SK-MEL-5 (cell line): ENCODE data around the gene ISYNA1. TPM values are rescaled to one million over a fixed set of nuclear protein-coding genes. Genes with fewer than 3 reads are reported as not detected.

Source experiments
- DNase-seq: peaks from one replicate; pipeline ENCODE4 v3.0.0-alpha.2; 2016; ENCODE audit warnings: low read depth, low spot score
- in situ Hi-C: cut with HindIII; loops from 2 replicates; pipeline ENCODE4 v1.10.0; 2016; ENCODE audit warnings: low sequenced_read_pairs, high pct_unique_total_duplicates, low pct_unique_long_range_greater_than_20kb
- total RNA-seq: library from RNA; depleted of rRNA; stranded (reverse); fragments of >200 nt; shearing (Covaris generic); gene quantifications from 2 replicates; pipeline ENCODE4 v1.2.3, GENCODE V29; 2014

ISYNA1 gene
- total RNA-seq, 1 experiment from 2014 or later: 8.3 TPM

DNA sequence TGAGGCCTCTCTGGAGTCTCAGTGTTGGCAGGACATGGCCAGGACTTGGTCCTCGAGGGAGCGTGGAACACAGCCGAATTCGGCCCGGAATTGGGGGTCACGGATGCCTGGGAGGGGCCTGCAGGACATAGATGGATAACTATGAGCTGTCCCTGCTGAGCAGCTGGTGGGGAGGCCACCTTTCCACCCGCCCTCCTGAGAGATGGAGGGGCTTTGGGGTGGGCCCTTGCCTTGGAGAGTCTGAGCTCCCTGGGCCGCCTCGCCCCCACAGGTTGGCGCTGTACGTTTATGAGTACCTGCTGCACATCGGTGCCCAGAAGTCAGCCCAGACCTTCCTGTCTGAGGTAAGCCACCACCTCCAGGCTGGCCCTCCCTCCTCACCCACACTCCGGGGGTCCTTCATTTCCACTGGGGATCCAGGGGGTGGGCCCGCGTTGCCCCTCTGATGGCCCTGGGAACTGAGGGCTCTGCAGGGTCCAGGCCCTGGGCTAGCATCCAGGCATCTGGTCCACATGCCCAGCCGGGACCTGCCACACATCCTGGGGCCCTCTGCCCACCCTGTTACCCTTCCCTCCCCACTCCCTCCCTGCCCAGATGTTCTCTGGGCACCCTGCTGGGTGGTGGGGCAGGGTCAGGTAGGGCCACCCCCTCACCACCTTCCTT is 10.7 kb downstream of the ISYNA1 start:
- in situ Hi-C loops: no loop called here
- DNase-seq: no peak

DNA sequence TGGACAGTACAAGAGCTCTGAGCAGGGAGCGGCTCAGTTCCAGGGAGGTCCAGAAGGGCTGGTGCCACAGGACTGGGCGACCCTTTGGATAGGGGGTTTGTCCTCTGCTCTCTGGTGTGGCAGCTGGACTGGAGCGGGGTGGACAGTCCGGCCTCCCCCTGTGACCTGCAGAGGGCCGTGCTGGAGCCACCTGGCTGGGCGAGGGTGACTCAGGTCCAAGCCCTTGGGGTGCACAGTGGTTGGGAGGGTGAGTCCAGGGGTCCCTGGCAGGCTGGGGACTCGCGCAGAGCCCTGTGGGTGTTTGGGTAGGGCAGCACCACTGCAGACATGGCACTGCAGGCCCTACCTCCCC is 11.5 kb downstream of the ISYNA1 start:
- in situ Hi-C loops: no loop called here

DNA sequence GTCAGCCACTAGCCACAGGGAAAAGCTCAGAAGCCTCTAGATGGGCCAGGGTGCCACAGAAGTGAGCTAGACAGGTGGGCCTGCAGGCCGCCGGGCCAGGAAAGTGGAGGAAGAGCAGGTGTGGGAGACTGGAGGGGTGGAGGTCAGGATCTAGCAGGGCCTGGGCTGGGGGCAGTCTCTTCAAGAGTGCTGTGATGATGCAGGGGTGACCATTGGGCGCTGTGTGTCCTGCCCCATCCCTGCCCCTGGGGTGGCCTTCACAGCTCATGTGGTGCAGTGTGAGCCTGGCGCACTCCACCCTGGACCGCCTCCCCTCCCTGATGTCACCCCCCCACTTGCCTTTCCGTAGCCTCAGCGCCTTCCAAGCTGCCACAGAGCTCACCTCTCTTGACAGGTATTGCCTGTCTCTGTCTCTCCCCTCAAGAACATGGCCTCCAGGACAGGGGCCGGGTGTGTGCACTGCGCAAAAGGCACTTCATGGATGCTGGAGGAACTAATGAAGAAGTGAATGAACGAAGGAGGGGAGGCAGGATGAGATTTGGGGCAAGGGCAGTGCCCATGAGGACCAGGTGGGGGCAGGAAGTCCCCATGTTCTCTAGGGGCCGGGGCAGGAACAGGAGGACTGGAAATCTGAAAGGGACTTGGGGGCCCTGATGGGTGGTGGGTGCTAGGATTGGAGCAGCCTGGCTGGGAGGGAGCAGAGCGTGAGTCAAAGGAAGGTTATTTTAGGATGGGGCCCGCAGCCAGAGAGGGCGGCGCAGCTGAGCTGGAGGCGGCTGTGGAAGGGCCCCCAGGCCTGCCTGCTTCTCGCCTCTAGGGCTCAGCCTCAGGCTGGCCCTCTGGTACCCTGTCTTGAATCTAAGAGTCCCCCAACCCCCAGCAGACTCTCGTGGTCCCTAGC is 12.2 kb downstream of the ISYNA1 start:
- DNase-seq: no peak
- in situ Hi-C loops: no loop called here

More for the DNA sequence above, 11.5 kb downstream of the ISYNA1 start:
- no peak for DNase-seq

DNA sequence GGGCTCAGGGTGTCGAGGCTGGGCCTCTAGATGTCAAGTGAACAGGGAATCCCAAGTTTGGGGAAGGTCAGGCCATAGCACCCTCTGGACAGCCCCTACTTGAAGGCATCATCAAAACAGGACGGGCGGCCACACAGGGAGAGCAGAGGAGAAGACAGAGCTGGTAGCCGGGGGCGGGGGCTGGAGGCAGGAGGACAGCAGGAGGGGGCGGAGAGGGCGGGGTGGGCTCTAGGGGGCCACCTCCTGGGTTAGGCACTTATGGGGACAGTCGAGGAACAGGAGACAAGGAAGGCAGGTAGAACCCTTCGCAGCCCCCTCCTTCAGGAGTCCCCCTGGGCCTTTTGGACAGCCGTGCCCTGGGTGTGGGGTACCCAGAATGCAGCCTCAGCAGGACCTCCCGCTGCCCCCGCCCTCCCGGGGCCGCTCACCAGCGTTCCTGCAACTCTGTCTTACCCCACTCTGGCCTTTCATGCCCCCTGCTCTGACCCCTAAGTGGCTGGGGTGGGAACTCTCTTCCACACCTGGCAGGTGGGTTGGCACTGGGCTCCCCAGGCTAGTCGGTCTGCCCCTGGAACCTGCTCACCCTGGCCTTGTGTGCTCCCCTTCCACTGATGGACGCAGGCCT is 12.9 kb downstream of the ISYNA1 start:
- in situ Hi-C loops: no loop called here
- DNase-seq: no peak

DNA sequence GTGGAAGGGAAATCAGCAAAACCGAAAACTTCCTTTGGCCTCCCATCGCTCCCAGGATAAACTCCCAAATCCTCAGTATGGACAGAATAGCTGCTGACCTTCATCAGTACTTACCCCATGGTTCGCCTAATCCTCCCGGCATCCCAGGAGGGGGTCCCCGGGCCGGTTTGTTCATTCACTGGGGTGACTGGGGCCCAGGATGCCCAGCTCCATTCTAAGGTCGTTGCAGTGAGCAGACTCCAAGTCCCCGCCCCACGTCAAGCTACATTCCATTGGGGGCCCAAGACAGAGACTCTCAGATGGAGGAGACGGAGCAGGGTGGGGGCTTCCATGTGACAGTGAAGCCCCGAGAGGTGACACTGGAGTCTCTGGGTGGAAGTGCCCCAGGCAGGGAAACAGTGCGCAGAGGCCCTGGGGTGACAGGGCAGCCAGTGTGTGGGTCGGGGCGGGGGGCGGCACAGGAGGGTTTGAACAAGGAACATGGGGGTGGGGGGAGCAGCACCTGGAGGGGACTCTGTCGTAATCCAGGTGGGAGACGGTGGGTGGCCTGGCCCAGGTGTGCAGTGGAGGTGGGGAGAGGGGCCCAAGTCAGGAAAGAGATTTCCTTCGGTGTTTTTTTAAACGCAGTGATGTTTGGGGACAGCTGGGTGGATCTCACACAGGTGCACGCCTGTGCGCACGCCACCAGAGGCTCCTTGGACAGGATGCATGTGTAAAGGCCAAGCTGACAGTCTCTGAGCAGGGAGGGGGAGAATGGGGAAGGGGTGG is 13.6 kb downstream of the ISYNA1 start:
- in situ Hi-C loops: no loop called here
- no peak for DNase-seq

DNA sequence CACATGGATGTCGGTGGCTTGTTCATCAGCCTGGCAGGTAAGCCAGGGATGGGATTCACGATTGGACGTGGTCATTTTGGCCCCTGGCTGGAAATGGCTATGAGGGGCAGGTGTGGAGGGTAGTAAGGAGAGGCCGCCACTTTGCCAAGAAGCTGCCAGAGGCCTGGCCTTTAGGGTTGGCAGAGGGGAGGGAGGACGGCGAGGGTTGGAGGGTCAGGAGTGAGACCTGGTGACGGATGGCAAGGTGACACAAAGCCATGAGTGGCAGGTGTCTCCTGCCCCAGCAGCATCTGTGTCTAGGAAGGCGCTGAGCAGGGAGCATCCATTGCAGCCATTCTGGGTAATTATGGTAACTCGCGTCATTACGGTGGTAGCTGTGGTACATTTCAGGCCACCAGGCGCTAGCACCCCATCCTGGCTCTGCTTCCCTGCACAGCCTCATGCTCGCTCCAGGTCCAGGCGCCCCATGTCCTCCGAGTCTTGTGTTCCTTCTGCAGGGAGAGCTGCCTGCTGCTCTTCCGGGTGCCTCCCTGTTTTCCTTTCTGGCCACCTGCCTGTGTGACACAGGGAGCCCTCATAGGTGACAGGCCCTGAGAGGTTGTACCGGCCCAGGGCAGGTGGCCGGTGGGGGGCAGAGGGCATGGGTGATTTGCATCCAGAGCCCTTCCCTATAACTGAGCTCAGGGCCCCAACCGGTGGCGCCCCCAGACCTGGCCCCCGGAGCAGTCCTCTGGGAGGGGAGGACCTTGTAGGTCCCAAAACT is 14.5 kb downstream of the ISYNA1 start:
- in situ Hi-C loops: no loop called here
- DNase-seq: no peak

DNA sequence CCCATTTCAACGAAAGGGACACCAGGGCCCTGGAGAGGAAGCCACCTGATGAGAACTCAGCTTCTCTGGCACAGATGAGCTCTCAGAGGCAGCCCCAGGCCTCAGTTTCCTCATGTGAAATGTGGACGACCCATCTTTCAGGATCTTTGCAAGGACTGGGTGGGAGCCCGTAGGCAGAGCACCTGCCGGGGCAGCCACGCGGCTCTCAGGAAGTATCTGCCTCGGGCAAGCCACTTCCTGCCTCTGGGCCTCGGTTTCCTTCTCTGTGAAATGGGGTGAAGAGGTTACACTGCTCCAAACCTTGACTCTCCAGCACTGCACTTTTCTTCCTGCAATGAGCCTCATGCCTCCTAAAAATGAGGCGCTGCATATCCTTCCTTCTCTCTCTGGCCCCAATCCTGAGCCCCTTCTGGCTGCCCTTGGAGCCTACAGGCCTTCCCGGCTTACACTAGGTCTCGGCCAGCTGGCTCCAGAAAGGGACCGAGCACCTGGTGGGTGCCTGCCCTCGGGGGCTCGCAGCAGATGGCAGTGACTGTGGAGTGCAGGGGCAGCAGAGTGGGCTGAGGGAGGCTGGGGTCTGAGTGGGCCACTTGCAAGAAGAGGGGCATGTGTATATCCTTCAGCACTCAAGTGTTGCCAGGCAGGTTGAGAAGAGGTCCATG is 15.3 kb downstream of the ISYNA1 start:
- in situ Hi-C loops: no loop called here
- DNase-seq: no peak

DNA sequence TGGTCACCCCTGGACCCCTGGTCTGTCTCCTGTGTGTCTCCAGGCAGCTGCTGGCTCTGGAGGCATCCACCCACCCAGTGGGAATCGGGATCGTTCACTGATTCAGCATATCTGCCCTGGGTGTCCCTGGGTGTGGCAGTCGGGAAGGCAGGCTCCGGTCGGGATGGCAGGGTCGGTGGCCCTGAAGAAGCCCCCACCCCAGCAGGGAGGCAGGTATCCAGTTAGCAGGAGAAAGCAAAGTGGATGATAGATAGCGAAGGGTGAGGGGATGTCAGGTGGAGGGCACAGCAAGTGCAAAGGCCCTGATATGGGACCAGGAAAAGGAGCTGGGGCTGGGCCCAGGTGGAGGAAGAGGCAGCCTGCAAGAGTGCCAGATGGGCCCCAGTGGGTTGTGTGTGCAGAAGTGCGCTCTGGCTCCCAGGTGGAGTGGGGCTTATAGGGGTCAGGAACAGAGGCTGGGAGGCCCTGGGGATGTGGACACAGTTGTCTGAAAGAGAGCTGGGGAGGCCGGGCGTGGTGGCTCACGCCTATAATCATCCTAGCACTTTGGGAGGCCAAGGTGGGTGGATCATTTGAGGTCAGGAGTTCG is 16.5 kb downstream of the ISYNA1 start:
- in situ Hi-C loops: no loop called here
- no peak for DNase-seq

DNA sequence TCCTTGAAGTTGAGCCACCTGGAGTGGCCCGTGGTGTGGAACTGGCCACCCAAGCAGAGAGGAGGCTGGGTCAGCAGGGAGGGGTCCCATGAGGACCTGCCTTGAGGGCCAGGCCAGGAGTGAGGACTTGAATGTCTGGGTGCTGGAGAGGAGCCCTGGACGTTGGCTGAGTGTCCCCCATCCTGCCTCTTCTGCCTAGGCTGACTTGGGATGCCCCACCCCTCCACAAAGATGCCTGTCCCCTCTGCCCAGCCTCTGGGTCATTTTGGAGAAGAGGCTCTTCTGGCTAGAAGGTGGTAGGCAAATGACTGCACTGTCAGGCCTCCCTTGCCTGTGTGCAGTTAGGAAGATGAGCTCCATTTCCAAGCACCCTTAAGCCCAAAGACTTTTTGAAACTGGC is 17.0 kb downstream of the ISYNA1 start:
- no peak for DNase-seq
- in situ Hi-C loops: no loop called here

DNA sequence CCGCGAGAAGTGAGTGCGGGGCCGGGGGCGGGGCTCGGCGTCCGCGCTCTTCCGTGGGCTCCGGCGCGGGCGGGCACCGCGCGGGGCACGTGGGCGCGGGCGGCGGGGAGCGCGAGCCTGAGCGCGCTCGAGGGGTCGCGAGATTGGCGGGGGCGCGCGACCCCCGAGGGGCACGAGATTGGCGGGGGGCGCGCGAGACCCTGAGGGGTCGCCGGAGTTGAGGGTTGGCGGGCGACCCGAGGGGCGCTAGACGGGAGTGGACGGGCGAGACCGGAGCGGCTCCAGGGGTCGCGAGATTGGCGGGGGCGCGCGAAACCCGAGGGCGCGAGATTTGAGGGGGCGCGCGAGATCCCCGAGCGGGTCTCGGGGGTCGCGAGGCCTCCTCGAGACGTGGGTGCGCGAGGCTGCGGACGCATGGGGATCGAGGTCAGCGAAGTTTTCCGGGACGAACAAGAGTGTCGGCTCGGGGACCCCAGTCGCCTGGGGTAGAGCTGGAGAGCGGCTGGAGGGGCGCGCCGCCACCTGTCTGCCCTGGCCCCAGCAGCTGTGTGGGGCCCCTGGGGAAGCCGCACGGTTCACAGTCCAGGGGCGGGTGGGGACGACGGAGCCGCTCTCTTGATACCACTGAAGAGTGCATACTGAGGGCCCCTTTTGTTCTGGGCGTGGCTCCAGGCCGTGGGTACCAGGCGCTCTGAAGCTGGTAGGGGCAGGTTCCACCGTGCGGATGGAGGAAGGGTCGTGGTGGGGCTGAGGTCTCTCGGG is 18.1 kb downstream of the ISYNA1 start:
- no peak for DNase-seq
- in situ Hi-C loops: no loop called here

DNA sequence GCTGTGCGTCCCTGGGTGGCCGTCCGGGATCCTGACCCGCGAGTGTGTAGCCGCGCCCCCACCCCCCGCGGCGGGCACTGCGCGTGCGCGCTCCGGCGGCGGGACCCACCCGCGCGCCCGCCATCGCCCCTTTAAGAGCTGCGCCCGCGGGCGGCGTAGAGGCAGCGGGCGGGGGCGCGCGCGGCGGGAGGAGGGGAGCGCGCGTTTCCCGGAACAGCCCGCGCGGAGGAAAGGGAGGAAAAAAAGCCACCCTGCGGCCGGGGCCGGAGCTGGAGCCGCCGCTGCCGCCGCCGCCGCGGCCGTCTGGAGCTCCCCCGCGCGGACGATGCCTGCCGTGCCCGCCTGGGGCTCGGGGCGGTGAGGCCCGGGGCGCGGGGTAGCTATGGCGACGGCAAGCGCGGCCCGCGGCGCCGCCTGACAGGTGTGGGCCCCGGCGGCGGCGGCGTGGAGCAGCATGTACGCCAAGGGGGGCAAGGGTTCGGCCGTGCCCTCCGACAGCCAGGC is 18.7 kb downstream of the ISYNA1 start, which contains the start of gene SSBP4:
Gene SSBP4, plus strand, starts transcription at position 204 of the 504 bp plus-strand sequence. Its CDS starts 251 bp downstream, at position 455.
- in situ Hi-C loops: no loop called here
- peak; percentile 64 for DNase-seq

DNA sequence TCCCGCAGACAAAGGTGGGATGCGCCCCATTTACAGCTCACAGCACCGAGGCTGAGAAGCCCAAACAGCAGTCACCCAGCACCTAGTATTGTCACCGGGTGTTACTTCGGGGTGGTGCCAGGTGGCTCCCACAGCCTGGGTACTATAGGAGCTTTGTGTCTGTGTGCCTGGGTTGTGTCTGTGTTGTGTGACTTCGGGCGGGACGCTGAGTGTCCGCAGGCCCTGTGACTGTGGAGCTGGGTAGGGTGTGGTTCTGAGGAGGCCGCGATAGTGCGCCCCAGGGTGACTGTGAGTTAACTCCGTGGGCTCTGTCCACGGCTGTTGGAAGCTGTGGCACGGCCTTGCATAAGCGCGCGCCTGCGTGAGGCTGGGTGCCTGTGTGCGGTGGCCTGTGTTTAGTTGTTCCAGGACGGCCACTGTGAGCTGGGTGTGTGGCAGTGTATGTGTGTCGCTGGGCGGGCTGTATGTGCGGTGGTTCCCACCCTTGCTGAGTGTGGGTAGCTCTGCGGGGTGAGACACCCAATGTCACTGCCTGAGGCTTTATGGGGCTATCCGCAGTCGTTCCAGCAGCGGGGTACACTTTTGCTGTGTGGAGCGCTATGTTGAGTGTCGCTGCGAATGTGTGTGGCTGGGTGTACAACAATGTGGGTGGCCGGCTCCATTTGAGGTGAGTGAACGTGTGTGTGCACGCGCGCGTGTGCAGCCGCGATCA is 19.3 kb downstream of the ISYNA1 start:
- in situ Hi-C loops: no loop called here
- DNase-seq: no peak

DNA sequence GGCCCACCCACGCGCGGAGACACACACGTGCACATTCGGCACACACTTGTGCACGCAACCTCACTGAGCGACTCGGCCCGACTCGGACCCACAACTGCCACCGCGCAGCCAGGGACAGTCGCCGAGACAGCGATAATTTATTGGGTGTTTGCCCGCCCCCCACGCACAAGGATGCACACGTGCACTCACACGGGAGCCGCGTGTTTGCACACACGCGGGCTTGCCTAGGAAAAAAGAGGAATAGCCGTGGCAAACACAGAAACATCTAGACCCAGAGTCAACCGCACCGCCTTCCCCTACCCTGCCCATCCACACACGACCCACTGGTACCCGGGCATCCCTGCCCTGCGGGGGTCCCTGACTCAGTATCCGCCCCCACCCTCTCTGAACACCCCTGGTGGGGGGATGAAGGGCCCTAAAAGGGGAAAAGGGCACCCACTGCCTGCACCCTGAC is 19.9 kb downstream of the ISYNA1 start:
- DNase-seq: no peak
- in situ Hi-C loops: no loop called here

DNA sequence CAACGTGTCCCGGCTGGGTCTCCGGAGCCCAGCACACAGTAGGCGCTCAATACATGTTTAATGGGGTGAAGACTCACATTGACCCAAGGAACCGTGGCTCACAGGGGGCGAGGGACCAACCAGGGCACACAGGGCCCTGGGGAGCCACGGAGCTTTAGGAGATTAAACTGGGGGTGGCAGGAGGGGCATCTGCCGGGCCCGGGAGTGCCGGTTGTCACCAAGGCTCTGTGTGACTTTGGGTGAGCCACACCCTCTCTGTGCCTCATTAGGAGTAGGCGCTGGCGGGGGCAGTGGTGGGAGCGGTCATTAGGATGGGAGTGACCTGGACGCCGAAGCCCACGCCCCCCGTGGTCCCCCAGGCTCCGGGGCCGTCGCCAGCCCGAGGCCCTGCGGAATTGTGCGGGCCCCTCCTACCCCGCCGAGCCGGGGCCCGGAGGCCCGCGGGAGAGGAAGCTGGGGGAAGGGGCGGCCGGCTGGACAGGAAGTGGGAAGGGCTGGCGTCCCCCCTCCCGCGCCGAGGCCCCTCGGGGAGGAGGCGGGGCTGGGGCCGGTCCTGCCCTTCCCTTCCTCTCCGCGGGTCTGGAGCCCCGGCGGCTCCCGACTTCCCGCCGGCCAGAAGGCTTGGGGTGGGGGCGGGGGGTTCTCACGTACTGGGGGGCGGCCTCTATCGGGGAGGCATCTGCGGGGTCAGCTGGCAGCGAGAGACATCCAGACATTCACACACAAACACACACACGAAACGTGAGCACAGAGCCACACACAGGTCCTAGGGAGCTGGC is 20.5 kb downstream of the ISYNA1 start:
- in situ Hi-C loops: no loop called here
- peak; percentile 50 for DNase-seq
